RPMI8226 (cell line): ENCODE data around the gene SOX18.
A peak's percentile ranks its signal among the peaks of the same experiment; 100 is the strongest.

Experiments
- DNase-seq: peaks from one replicate; pipeline ENCODE4 v3.0.0-alpha.2; 2015

Gene SOX18

DNA sequence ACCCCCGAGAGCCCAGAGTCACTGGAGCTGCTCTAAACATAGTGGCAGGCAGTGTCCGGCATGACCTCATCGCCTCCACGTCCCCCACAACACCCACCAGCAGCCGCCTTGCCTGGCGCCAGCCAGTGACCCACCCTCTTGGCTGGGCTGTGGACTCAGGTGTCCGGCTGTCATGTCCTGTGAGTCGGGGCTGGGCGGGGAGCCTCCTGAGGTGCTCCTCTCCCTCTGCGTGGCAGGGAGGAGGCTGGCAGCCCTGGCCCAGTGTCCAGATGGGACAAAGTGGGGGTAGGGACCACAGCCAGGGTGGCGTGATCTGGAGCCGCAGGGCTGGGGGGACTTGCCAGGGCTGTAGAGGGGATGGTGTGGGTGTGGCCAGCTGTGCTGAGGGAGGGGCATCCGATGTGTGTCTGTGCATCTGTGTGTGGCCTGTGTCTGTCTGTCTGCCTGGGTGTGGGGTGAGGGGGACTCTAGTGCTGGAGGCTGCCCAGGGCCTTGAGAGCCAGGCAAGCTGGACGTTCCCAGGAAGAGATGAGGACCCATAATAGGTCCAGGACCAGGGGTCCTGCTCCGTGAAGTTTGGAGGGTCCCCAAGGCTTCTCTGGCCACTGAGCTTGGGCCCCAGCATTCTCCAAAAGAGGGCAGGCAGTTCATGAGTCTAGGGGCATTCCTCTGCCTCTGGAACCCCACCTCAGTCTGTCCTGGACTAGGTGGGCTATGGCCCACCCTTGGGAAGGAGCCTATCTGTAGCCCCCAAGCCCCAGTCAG is 2.3 kb upstream of the SOX18 start:
- DNase-seq: no peak

DNA sequence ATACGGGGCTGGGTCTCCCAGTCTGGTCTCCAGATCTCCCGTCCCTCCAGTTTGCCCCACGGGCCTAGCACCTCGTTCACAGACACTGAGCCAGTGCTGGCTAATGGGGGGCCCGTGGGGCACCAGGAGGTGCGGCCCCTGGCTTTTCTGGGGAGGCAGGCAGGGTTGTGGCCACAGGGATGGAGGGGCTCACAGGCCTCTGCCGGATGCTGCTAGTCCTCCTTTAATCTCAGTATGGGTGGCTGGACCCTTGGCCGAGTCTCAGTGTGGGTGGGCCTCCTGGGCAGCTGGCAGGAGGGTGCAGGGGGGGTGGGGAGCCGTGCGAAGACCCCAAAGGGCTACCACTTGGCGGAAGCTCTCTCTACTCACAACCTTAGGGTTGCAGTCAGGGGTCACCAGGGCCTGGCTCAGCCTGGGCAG is 1.6 kb upstream of the SOX18 start:
- DNase-seq: no peak

DNA sequence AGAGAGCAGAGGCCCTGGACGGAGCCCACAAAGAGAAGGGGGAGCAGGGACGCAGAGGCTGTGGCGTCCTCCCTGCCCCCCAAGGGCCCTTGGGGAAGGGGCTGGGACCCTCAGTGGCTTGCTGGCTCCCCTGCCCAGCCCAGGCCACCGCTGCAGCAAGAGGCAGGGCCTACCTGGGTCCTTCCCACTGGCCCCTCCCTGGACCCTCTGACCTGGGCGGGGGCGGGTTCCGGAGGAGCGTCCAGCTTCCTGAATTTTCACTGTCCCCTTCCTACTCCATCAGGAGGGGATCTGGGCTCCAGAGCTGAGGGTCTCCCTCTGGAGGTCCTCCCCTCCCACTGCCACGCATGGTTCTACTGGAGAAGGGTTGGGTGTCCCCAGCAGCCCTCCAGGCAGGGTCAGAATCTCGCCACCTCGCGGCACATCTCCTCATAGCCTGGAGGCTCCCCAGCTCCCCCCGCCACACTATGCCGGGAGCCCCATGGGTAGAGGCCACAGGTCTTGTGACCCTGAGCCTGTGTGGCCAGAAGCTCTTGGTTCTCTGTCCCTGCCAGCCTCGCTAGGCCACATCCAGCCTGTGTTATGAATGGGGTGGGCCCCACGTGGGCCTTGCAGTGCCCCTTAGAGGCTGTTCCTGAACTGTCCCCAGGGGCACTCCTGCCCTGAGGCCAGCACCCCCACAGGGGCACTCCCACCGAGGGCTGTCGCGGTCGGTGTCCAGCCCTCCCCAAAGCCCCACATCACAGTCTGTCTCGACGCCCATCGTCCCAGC is 1.0 kb upstream of the SOX18 start:
- DNase-seq: no peak

DNA sequence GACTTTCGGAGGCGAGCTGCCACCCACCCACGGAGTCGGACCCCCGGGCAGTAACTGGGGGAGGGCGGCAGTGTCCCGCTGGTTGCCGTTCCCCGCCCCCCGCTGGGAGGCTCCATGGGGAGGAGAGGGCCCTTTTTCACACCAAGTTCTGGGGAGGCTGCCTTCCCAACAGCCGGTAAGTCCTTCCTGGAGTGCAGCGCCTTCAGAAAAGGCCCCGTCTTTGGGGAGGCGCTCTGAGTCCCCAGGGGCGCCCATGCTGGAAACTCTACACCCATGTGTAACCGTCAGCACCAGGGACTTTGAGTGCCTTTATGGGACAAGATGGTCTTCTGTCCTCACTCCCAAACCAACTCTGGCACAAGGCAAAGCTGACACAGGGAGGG is 430 bp upstream of the SOX18 start:
- no peak for DNase-seq

DNA sequence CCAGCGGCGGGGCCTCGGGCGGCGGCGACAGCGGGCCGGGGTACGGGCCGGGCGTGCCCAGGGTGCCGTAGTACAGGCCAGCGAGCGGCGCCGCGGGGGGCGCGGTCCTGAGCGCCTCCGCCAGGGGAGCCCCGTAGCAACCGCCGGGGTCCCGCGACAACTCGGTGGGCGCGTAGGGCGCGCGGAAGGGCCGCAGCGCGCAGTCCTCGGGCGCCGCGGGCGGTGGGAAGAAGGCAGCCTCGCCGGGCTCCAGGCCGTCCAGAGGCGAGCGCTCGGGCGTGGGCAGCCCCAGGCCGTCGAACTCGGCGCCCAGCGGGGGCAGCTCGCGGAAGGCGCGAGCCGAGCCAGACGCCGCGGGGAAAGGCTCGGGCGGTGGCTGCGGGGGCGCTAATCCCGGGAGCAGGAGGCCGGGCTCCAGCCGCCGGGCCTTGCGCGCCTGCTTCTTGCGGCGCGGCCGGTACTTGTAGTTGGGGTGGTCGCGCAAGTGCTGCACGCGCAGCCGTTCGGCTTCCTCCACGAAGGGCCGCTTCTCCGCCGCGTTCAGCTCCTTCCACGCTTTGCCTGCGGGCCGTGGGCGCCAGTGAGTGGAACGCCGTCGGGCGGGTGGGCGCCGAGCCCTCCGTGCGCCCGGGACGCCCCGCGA is 916 bp downstream of the SOX18 start:
- no peak for DNase-seq

DNA sequence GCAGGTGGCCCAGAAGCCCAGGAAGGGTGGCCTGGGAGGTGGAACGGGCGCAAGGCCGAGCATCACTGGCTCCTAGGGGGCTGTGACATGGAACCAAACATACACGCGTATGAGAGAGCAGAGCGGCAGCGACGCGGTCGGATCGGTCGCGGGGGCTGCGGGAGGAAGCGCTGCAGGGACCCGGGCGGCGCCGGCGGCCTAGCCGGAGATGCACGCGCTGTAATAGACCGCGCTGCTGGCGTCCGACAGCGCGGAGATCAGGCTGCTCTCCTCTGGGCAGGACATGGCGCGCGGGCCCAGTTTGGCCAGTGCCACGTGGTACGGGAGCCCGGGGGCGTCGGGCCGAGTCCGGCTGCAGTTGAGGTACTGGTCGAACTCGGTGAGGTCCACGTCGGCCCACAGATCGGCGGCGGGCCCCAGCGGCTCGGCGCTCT is 1.5 kb downstream of the SOX18 start:
- no peak for DNase-seq

DNA sequence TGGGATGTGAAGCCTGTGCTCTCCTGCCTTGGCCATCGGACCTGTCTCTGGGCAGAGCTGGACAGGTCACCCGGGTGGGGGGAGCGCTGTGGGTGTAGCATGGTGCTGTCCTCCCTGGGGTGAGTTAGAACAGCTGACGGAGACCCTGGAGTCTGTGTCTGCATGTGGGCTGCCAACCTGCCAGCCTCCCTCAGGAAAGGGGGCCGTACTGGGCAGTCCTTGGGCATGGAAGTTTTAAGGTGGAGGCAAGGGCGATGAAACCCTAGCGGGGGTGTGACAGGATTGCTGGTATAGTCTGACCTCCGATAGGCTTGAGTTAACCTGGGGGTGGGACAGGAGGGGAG is 2.4 kb downstream of the SOX18 start:
- no peak for DNase-seq

DNA sequence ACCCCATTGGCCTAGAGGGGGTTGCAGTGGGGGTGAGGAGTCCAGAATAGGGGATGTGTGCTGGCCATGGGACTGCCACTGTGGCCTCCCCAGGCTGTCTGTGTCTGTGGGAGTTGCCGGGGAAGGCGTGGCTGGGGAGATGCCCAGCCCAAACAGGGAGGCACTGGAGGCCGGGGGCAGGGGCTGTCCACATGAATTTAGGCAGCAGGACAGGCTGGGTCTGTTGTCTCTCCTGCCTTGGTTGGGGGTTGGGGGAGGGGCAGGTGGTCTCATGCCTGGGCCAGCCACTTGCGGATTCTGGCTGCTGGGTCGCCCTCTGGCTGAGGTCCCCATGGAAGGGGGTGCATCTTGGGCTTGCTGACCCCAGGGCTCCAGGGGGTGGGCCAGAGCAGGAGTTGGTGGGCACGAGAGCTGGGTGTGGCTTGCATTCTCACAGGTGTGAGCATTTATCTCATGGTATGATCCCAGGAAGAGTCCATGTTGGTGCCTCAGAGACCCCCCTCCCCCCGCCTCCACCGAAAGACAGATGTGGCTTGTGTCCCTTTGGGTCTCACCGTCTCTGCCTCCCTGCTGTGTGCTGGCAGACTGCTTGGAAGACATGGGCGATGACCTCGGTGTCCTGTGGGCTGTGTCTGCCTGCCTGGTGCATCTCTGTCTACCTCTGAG is 4.0 kb downstream of the SOX18 start:
- DNase-seq: no peak

DNA sequence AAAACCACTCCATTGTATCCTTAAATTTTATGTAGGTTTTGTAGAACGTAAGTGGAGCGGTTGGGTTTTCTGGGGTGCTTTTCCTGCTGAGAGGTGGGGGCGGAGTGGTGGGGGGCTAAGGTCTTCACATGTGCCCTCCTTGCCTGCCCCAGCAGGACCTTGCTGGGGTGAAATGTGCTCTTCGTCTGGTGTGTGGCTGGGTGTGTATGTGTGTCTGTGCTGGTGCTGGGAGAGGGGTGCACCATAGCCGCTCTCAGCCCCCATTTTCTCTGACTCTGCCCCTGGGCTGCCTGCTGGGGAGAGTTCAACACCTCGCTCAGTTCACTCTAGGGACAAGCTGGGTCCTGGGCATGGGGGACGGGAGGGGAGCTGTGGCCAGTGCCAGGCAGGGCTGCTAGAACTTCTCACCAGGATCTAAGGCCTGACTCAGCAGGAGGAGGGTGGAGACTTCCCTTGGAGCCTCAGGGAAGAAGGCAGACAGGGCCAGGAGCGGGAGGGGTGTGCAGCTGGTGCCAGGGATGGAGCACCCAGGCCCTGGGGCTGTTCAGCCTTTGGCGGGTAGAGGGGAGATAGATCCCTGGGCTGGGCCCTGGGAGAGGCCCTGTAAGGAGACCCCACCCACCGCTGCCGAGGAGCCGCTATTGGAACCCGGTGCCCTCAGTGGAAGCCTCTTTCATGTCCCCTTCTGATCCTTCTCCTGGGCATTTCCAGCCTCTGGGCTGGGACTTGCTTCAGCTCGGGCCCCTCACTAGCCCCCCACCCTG is 4.8 kb downstream of the SOX18 start:
- DNase-seq: no peak

DNA sequence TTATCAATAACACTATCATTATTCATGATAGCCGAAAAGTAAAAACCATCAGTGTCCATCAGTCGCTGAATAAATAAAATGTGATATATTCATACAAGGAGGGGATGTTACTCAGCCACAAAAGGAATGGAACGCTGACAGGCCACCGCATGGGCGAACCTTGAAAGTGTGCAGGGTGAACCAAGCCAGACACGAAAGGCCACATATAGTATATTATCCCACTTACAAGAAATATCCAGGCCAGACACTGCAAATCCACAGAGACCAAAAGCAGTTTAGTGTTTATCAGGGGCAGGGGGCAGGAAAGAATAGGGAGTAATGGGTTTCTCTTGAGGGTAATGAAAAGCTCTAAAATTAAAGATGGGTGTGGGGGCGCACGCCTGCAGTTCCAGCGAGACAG is 5.7 kb downstream of the SOX18 start:
- no peak for DNase-seq

DNA sequence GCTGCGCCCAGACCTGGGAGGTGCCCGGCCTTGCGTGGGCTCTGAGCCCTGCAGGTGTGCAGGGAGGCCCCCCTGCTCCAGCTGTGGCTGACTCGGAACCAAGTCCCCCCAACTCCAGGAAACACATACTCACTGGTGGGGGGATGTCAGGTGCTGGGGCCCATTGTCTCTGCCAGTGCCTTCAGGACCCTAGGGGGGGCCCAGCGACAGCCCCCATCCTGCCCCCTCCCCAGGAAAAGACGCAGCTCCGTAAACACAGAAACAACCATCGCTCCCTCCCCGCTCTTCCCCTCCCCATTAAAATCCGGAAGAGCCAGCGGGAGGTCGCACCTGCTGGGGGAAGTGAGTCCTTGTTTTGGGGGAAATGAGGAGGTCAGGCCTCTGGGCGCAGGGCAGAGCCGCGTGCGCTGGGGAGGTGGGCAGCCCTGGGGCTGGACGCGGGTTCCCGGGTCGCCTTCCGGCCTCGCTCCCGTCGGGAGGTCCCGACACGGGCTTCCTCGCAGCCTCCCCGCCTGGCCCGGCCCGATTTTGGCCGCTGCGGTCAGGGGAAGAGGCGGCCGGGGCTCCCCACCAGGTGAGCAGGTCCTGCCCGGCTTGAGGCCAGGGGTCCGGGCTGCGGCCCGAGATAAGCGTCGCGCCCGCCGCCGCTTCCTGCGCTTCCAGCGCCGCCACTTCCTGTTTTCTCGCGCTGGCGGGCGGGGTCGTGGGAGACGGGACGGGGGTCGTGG is 7.2 kb downstream of the SOX18 start:
- peak; percentile 58 for DNase-seq

DNA sequence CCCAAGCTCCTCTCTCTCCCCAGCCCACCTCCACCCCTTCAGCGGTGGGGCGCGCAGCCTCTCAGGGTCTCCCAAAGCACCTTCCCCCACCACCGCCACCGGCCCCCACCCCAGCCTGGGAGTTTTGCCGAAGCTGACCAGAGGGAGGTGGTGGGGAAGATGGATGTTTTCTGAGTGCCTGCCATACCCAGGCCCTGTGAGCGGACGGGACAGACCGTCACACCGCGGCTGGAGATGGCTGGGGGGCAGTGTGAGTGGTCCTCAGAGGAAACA is 7.7 kb downstream of the SOX18 start:
- DNase-seq: no peak

DNA sequence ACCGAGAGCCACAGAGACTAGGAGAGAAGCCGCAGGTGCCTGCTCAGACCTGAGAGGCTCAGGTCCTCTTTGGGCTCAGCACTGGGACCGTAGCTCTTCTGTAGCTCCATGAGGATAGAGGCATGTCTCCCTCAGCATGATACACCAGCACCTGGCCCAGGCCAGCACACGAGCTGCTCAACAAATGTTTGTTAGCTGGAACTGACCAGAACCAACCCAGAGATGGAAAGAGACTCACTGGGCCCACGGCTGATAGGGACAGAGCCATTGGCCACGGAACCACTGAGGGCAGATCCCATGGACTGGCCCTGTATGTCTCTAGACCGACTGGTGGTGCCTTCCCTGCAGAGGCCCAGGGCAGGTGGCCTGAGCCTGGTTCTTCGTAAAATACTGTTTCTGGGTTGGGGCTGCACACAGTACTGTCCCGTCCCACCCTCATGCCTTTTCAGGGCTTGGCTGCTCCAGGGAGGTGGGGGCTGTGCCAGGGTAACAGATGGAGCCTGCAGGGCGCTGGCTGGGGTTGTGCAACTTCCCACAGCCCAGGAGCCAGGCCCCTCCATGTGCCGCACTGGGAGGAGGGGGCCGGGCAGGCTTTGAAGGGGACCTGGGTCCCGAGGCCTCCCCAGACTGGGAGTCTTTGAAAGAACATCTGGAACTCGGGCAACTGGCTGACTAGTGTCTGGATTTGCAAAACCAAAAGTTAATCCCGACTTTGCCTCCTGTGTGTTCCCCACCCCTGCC is 8.2 kb downstream of the SOX18 start:
- DNase-seq: no peak

DNA sequence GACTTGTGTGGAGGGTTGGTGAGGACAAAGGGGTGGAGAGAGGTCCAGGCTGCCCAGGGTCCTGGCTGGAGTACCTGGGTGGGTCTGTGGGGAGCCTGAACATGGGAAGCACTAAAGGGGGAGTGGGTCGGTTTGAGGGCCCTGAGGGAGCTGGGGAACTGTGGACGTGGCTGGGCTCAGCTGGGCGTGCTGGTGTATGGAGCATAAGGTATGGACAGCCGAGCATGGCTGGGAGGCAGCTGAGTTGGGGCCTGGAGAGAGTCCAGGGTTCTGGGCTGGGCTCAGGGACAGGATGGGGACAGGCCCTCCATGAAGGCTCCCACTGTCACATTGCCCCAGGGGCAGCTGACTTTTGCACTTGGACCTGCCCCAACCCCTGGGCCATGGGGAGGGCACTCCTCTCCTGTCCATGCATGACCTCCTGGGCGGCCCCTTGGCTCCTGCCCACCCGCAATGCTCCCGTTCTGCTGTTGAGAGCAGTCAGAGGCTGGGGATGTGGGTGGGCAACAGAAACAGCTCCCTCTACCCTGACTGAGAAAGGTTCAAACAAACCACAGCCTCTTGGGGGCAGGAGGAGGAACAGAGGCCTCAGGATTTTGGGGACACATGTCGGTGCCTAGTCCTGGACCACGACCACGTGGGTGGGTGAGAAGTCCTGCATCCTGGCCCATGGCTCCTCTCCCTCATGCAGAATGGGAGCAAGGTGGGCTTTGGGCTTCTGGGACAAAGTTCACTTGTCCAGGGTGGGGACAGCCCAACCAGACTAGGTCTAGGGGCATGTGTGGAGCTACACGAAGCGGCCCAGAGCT is 9.0 kb downstream of the SOX18 start:
- no peak for DNase-seq

DNA sequence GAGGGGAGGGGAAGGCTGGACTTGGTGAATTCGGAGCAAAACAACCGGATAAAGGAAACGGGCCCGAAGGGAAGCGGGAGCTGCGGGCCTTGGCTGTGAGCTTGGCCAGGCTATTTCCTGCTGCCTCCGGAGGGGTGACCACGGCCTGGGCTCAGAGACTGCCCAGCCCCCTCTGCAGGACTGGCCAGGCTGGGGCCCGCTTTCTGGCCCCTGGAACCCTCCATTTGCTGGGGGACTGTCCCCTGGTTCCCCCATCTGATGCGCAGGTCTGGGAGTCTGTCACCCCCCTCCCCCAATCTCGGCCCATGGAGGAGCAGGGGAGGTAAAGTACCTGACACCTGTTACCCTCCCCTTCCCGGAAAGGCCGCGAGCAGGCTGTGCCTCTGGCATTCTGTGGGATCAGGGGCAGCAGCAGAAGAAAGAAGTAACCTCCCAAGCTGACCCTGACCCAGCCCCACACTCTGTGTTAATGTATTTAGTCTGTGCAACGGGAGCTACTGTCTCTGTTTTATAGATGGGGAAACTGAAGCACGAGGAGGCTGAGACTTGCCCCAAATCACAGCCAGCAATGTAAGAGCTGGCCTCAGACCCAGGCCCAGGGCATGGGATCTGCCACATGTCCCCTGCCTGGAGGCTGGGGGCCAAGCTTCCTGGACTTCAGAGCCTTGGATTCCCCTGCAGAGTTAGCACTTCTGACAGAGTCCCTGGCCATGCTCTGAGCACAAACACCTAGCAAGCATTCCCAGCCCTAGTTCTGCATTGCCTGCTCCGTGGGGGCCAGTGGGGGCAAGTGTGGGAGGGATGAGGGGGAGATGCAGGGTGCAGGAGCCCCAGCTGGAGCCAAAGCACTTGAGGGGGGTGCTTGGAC is 9.9 kb downstream of the SOX18 start:
- DNase-seq: no peak

DNA sequence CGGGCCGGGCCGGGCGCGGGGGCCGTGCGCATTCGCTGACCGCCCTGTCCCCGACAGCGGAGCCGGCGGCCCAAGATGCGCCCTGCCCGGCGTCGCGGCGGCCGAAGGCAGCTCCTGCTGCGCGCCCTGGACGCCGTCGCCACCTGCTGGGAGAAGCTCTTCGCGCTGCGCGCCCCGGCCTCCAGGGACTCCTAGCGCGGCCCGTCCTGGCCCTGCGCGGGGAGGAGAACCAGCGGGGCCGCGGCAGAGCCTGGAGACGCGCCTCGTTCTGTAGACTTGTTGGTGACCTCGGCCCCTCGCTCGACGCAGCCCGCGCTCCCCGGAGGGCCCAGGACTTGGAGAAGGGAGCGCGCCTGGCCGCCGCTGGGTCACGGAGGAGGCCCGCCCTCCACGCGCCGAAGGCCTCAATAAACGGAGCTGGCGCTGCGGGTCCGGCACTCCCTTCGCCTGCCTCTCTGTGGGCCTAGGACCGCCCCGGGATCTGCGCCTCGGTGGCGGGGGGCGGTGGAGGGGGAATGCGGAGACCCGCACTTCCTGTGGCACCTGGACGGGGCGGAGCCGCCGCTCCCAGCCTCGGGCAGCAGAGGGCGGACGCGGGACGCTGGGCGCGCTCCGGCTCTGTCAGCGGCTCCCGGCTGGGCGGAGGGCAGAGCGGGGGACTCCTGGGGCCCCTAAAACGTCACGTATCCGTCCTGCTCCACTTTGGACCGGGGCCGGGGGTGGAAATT is 10.7 kb downstream of the SOX18 start:
- peak; percentile 87 for DNase-seq

DNA sequence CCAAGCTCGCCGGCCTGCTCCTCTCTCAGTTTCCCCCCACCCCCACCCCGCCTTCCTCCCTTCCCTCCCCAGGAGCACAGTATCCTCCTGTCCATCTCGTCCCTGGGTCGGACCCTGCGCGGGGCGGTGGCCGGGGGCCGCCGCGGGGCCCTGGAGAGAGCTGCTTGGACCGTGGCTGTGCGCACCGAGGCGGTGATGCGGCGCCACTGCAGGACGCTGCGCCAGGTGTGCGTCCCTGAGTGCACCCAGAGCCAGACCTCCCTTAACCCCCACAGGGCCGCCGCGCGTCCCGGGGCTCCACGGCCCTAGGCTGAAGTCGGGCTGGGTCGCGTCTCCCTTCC is 11.2 kb downstream of the SOX18 start:
- DNase-seq: peak; percentile 76

DNA sequence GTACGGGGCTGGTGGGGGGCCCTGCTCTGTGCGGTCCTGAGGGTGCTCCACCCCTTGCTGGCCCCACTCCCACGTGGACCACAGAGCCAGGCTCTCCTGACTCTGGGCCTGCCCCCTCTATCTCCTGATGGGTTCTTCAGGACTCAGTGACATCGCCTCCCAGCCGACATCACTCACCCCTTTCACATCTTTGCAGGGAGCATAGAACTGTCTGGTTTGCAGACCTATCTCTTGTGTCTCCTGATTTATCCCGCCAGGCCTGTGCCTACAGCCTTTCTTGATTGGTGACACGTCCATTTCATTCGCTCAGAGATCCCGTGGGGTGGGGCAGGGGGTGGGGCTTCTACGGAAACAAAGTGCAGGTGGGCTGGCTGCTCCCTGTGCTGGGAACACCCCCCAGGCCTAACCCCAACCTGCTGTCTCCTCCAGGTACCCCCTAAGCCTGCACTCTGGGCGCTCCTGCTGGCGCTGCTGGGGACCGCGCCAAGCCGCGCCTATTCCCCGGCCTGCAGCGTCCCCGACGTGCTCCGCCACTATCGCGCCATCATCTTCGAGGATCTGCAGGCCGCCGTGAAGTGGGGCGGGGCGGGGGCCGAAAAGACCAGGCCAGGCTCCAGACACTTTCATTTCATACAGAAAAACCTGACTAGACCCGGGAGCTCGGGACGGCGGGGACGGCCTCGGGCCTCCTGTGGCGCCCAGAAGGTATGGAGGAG is 11.8 kb downstream of the SOX18 start:
- DNase-seq: peak; percentile 36

DNA sequence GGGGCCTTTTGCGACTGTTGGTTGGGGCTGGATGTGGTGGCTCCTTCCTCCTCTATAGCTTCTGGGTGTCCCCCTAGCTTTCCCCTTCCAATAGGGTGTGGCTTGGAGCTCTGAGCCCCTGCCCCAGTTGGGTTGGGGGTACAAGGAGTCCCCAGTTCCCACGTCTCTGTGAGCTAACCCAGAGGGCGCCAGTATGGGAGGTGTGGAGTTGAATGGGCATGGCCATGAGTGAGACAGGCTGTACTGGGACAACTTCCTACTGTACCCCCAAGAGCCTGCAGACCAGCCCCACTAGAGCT is 12.3 kb downstream of the SOX18 start:
- no peak for DNase-seq
